HFFc6 (cell line): ENCODE measurements around the gene SLTM. TPM values are rescaled to one million over a fixed set of nuclear protein-coding genes. Genes with fewer than 3 reads are reported as not detected.
"Not testable (repeated sequence)": the region's sequence is repeated elsewhere in the genome, so short reads cannot be mapped to it uniquely, and the experiment has no call there.

Experiments used
- DNase-seq: peaks from one replicate; pipeline ENCODE4 v3.0.0-alpha.2; 2018
- H3K27ac Mint-ChIP-seq: 2 replicates; pipeline ENCODE4 v1.8.0; 2020; ENCODE audit warnings: mild to moderate bottlenecking, mixed read lengths
- H3K27me3 Mint-ChIP-seq: 2 replicates; pipeline ENCODE4 v1.8.0; 2021; ENCODE audit warnings: mild to moderate bottlenecking, moderate library complexity, mixed read lengths; ENCODE audit not compliant: insufficient read depth
- H3K36me3 Mint-ChIP-seq: 2 replicates; pipeline ENCODE4 v1.8.0; 2021; ENCODE audit warnings: low read depth, mixed read lengths
- H3K4me1 Mint-ChIP-seq: 2 replicates; pipeline ENCODE4 v1.8.0; 2020; ENCODE audit warnings: low read depth, mixed read lengths
- H3K4me3 Mint-ChIP-seq: 2 replicates; pipeline ENCODE4 v1.8.0; 2020; ENCODE audit warnings: mild to moderate bottlenecking, moderate library complexity, mixed read lengths
- H3K9me3 Mint-ChIP-seq: 2 replicates; pipeline ENCODE4 v1.8.0; 2020; ENCODE audit warnings: mild to moderate bottlenecking, mixed read lengths
- total RNA-seq, 6 experiments: library from RNA; stranded (reverse); fragmentation: NEBNext Ultra II Directional; extraction: Animal tissue kit (Norgen Biotek cat#: 25700); gene quantifications; 2 replicates in 1 of 6; 3 replicates in 5 of 6; pipeline ENCODE4 v1.2.3, GENCODE V29; 2021
- TF ChIP-seq, protein P1 (sequence below): fragments of 200-600 bp; sonication (generic); IDR thresholded peaks from 2 replicates; pipeline ENCODE4 v1.5.0; 2021; ENCODE audit warnings: antibody characterized with exemption, mild to moderate bottlenecking

SLTM gene
- total RNA-seq, 6 experiments from 2014 or later: 38.1 to 49.4 (median 45.3) TPM

DNA sequence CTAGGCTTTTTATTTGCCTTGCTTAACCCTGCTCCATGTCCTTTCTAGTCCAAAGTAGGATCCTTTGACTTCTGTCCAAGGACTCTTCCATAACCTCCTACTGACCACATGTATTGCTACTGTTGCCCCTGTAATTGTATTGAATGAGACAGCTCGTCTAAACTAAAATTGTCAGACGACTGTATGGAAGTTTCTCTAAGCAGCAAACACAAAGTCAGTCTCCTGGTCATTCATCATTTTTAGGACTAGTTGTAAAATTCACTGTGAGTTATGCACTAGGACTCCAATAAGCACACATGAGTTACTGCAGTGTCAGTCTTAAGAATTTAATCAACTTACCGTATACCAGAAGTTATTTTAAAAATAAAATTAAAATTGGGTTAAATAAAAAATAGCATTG is 32.8 kb downstream of the SLTM start:
- Mint-ChIP-seq H3K4me3 (no peak overlapping the region), H3K36me3 (peaks cover 10% of the 10 kb centered on the region; the same call in 1 of the 2 replicates), H3K27ac (no peak overlapping the region)

DNA sequence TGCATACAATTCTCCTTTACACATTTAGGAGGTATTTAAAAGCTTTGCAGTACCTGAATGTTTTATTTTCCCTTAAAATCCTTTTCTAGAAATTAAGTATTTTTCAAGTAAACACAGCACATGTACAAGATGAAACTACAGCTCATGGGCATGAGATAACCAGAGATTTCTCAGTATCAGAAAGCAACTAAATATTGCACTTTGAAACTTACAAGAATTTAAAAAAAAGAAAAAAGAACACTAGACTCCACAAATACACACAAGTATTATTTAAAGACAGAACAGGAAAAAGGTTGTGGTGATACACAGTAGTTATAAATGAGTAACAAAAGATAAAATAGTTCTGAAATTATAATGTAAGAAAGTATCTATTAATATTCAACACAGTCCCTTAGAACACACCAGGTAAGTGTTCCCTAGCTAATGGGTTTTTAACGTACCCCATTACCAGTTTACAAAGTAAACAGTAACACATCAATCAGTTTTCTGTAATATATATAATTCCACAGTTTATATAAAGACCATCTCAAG is 35.3 kb downstream of the SLTM start:
- Mint-ChIP-seq H3K4me1 (no peaks in the 10 kb centered on the region), H3K4me3 (no peak overlapping the region), H3K36me3 (peaks cover 26% of the 10 kb centered on the region), H3K9me3 (no peaks in the 10 kb centered on the region), H3K27me3 (no peaks in the 10 kb centered on the region), H3K27ac (no peak overlapping the region)
- no peak for DNase-seq
- TF ChIP-seq, protein P1, sequence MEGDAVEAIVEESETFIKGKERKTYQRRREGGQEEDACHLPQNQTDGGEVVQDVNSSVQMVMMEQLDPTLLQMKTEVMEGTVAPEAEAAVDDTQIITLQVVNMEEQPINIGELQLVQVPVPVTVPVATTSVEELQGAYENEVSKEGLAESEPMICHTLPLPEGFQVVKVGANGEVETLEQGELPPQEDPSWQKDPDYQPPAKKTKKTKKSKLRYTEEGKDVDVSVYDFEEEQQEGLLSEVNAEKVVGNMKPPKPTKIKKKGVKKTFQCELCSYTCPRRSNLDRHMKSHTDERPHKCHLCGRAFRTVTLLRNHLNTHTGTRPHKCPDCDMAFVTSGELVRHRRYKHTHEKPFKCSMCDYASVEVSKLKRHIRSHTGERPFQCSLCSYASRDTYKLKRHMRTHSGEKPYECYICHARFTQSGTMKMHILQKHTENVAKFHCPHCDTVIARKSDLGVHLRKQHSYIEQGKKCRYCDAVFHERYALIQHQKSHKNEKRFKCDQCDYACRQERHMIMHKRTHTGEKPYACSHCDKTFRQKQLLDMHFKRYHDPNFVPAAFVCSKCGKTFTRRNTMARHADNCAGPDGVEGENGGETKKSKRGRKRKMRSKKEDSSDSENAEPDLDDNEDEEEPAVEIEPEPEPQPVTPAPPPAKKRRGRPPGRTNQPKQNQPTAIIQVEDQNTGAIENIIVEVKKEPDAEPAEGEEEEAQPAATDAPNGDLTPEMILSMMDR: no peak

More for the DNA sequence above, 32.8 kb downstream of the SLTM start:
- Mint-ChIP-seq H3K27me3 (no peaks in the 10 kb centered on the region), H3K4me1 (no peaks in the 10 kb centered on the region), H3K9me3 (no peaks in the 10 kb centered on the region)
- TF ChIP-seq, protein P1: no peak
- DNase-seq: no peak

GRCh38 chr15:58889363-58889762 is 44.1 kb downstream of the SLTM start:
- Mint-ChIP-seq H3K36me3 (peaks cover 79% of the 10 kb centered on the region), H3K27ac (no peak overlapping the region), H3K9me3 (no peaks in the 10 kb centered on the region), H3K4me1 (no peaks in the 10 kb centered on the region), H3K4me3 (no peak overlapping the region), H3K27me3 (no peaks in the 10 kb centered on the region)
- TF ChIP-seq, protein P1: no peak
- no peak for DNase-seq

DNA sequence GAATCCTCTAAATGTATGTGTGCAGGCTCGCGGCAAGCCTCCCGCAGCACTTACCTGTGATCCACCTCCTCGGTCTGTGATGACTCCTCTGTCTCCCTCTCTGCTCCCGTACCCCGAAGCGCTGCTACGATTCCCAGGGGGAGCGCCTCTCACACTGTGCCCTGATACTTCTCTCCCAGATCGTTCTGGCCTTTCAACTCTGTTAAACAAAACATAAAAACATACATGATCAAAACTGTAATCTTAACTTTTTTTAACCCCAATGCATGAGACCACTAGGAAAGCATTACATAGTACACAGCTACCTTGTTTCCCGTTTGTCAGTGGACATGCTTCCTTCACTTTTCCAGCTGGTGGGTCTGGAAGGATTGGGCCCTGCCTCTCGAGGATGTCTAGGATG is 46.6 kb downstream of the SLTM start:
- no peak for DNase-seq
- Mint-ChIP-seq H3K27ac (no peak overlapping the region), H3K4me3 (no peak overlapping the region), H3K9me3 (no peaks in the 10 kb centered on the region), H3K27me3 (no peaks in the 10 kb centered on the region), H3K36me3 (peaks cover 70% of the 10 kb centered on the region), H3K4me1 (no peaks in the 10 kb centered on the region)
- TF ChIP-seq, protein P1: no peak

DNA sequence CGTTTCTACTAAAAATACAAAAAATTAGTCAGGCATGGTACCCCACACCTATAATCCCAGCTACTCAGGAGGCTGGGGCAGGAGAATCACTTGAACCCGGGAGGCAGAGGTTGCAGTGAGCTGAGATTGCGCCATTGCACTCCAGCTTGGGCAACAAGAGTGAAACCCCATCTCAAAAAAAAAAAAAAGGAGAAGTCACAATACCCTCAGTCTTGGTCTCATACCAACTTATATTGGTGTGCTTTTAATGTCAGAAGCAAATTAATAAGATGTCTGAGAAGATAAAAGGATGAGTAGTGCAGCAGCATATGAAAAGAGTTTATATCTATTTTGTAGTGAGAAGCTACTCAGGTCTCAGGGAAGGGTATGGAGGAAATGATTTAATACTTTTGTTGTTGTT is 49.6 kb downstream of the SLTM start:
- not testable (repeated sequence) for H3K4me1 Mint-ChIP-seq, H3K9me3 Mint-ChIP-seq, DNase-seq, H3K27me3 Mint-ChIP-seq, H3K4me3 Mint-ChIP-seq, H3K27ac Mint-ChIP-seq
- peaks cover 73% of the 10 kb centered on the region for H3K36me3 Mint-ChIP-seq

DNA sequence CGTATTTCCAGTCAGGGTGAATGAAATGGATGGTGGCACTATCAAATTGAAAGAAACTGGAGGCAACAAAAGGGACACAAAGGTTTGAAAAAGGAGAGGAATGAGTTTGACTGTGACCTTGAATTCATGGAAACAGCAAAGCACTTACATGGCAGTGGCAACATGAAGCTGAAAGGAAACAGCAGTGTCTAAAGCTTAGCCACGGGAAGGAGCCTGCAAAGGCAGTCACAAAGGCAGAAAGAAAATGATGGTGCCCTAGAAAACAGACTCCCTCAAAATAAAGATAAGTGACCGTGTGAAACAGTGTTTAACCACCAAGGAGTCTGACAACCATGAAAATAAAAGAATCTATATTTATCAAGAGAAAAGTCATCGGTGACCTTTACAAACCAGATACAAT is 51.2 kb downstream of the SLTM start:
- H3K4me3 Mint-ChIP-seq: no peak overlapping the region
- H3K36me3 Mint-ChIP-seq: peaks cover 69% of the 10 kb centered on the region
- no peaks in the 10 kb centered on the region; the same call in 1 of the 2 replicates for H3K27me3 Mint-ChIP-seq
- H3K27ac Mint-ChIP-seq: no peak overlapping the region; the same call in 1 of the 2 replicates
- TF ChIP-seq, protein P1: no peak
- H3K9me3 Mint-ChIP-seq: no peaks in the 10 kb centered on the region
- H3K4me1 Mint-ChIP-seq: no peaks in the 10 kb centered on the region
- DNase-seq: no peak
